Measurements from ENCODE around the gene CTXND2. TPM values are rescaled to one million over a fixed set of nuclear protein-coding genes. Genes with fewer than 3 reads are reported as not detected.
"Not testable (repeated sequence)": the region's sequence is repeated elsewhere in the genome, so short reads cannot be mapped to it uniquely, and the experiment has no call there.

CTXND2 gene
- total and polyA plus RNA-seq, 2 donors from 2014 or later = not detected

DNA sequence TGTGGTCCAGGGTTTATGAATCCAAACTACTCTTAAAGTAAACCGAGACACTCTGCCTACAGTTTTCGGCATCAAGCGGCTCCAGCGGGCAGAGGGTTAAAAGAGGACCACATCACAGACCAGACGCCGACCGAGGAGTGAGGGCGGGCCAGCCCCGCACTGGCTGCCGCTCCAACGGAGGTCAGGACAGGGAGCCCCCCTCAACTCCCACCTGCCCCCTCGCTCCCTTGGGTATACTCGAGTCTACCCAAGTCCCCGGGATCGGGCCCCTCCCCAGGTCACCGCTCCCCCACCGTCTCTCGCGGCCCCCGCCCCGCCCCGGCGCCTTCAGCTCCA is 10.8 kb upstream of the CTXND2 start:
- intact Hi-C loops (cut with DNase I) = no loop called here
- no peak for FAIRE-seq

DNA sequence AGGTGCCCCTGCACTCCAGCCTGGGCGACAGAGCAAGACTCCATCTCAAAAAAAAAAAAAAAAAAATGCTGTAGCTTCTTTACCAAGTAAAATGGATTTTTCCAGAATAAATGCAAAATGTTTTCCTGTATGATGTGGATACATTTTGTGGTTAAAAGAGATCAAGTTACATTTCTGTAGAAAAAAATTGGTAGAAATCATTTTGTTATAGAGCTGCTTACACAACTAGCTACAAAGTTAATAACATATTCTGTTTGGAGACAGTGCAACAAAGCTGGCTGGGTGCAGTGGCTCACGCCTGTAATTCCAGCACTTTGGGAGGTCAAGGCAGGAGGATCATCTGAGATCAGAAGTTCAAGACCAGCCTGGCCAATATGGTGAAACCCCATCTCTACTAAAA is 8.0 kb upstream of the CTXND2 start:
- intact Hi-C loops (cut with DNase I); H3K4me1 ChIP-seq (ENCODE audit: control insufficient read depth in 2 of 3, insufficient read depth in 2 of 3, low read depth in 1 of 3, low read length in 3 of 3); H3K9me3 ChIP-seq (ENCODE audit: control insufficient read depth in 2 of 3, insufficient read depth in 1 of 3, low read length in 3 of 3); DNase-seq; FAIRE-seq; H3K36me3 ChIP-seq (ENCODE audit: control insufficient read depth in 2 of 3, insufficient read depth in 3 of 3, low read length in 3 of 3); H3K9ac ChIP-seq (ENCODE audit: low read length in 3 of 3); H3K27ac ChIP-seq (ENCODE audit: low read depth in 2 of 2, low read length in 2 of 2); H3K27me3 ChIP-seq (ENCODE audit: control insufficient read depth, insufficient read depth, low read length); H3K4me3 ChIP-seq (ENCODE audit: low read length in 3 of 3): not testable (repeated sequence)

More for the DNA sequence above, 10.8 kb upstream of the CTXND2 start:
- Histone ChIP-seq H3K4me1 (ENCODE audit: control insufficient read depth in 2 of 3, insufficient read depth in 2 of 3, low read depth in 1 of 3, low read length in 3 of 3) (peaks cover 0 to 8% (median 4%) of the 10 kb centered on the region in 3 donors), H3K27ac (ENCODE audit: low read depth in 2 of 2, low read length in 2 of 2) (peak overlapping the region; percentile 92 to 95), H3K36me3 (ENCODE audit: control insufficient read depth in 2 of 3, insufficient read depth in 3 of 3, low read length in 3 of 3) (peaks cover 0 to 2% (median 0%) of the 10 kb centered on the region in 3 donors), H3K27me3 (ENCODE audit: control insufficient read depth, insufficient read depth, low read length) (no peaks in the 10 kb centered on the region), H3K9ac (ENCODE audit: low read length in 3 of 3) (peak overlapping the region; percentile 44 to 91 (median 87)), H3K4me3 (ENCODE audit: low read length in 3 of 3) (peak overlapping the region; percentile 81 to 90 (median 82)), H3K9me3 (ENCODE audit: control insufficient read depth in 2 of 3, insufficient read depth in 1 of 3, low read length in 3 of 3) (no peaks in the 10 kb centered on the region)
- TF ChIP-seq, protein P1, sequence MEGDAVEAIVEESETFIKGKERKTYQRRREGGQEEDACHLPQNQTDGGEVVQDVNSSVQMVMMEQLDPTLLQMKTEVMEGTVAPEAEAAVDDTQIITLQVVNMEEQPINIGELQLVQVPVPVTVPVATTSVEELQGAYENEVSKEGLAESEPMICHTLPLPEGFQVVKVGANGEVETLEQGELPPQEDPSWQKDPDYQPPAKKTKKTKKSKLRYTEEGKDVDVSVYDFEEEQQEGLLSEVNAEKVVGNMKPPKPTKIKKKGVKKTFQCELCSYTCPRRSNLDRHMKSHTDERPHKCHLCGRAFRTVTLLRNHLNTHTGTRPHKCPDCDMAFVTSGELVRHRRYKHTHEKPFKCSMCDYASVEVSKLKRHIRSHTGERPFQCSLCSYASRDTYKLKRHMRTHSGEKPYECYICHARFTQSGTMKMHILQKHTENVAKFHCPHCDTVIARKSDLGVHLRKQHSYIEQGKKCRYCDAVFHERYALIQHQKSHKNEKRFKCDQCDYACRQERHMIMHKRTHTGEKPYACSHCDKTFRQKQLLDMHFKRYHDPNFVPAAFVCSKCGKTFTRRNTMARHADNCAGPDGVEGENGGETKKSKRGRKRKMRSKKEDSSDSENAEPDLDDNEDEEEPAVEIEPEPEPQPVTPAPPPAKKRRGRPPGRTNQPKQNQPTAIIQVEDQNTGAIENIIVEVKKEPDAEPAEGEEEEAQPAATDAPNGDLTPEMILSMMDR (IDR thresholded peaks at IDR 0.05; ENCODE audit: borderline replicate concordance, extremely low read depth, insufficient read depth) = no peak
- peak in 2 of 5 donors; percentile 89 for DNase-seq

DNA sequence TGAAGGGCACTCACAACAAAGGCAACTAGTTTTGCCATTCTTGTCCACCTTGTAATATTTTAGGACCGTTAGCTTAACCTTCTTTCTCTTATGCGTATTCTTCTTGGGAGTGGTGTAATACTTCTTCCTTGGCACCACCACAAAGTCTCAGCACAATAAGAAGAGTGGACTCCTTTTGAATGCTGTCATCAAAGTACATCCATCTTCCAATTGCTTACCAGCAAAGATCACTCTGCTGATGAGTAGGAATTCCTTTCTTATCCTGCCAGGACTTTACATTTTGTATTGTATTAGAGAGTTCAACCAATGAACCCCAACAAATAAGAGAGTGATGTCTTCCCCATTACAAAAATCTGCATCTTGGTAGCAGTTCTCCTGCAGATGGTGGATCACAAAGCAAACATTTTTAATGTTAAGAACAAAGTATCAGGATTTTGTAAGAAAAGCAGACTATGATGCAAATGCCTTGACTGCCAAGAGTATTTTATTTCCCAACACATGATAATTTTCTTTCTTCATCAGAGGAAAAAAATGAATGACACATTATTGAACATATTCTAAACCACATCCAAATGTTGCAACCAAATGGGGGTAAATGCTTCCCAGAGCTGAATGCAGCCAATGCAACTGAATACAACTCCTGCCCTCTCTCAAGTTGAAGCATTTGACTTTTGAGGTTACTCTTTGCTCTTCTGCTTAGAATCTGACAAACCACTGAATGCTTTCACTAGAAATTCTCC is 5.4 kb upstream of the CTXND2 start:
- FAIRE-seq (no peak), DNase-seq (no peak)
- no peaks in the 10 kb centered on the region for H3K4me1 ChIP-seq (ENCODE audit: control insufficient read depth in 2 of 3, insufficient read depth in 2 of 3, low read depth in 1 of 3, low read length in 3 of 3)
- no peak overlapping the region for H3K4me3 ChIP-seq (ENCODE audit: low read length in 3 of 3)
- no peaks in the 10 kb centered on the region for H3K27me3 ChIP-seq (ENCODE audit: control insufficient read depth, insufficient read depth, low read length)
- intact Hi-C loops (cut with DNase I) = no loop called here
- TF ChIP-seq, protein P1 (IDR thresholded peaks at IDR 0.05; ENCODE audit: borderline replicate concordance, extremely low read depth, insufficient read depth) = no peak
- H3K36me3 ChIP-seq (ENCODE audit: control insufficient read depth in 2 of 3, insufficient read depth in 3 of 3, low read length in 3 of 3) = no peaks in the 10 kb centered on the region
- H3K27ac ChIP-seq (ENCODE audit: low read depth in 2 of 2, low read length in 2 of 2) = no peak overlapping the region
- H3K9me3 ChIP-seq (ENCODE audit: control insufficient read depth in 2 of 3, insufficient read depth in 1 of 3, low read length in 3 of 3) = no peaks in the 10 kb centered on the region
- no peak overlapping the region for H3K9ac ChIP-seq (ENCODE audit: low read length in 3 of 3)

DNA sequence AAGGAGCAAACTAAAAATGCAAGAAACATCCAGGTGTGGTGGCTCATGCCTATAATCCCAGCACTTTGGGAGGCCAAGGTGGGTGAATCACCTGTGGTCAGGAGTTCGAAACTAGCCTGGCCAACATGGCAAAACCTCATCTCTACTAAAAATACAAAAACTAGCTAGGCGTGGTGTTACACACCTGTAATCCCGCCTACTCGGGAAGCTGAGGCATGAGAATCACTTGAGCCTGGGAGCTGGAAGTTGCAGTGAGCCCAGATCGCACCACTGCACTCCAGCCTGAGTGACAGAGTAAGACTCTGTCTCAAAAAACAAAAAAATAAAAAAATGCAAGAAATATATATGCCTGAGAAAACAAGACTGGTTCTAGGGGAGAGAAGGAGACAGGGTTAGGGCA is 3.8 kb upstream of the CTXND2 start:
- DNase-seq; H3K4me3 ChIP-seq (ENCODE audit: low read length in 3 of 3); intact Hi-C loops (cut with DNase I); H3K9me3 ChIP-seq (ENCODE audit: control insufficient read depth in 2 of 3, insufficient read depth in 1 of 3, low read length in 3 of 3); H3K27me3 ChIP-seq (ENCODE audit: control insufficient read depth, insufficient read depth, low read length); H3K4me1 ChIP-seq (ENCODE audit: control insufficient read depth in 2 of 3, insufficient read depth in 2 of 3, low read depth in 1 of 3, low read length in 3 of 3); H3K36me3 ChIP-seq (ENCODE audit: control insufficient read depth in 2 of 3, insufficient read depth in 3 of 3, low read length in 3 of 3); H3K27ac ChIP-seq (ENCODE audit: low read depth in 2 of 2, low read length in 2 of 2); H3K9ac ChIP-seq (ENCODE audit: low read length in 3 of 3); FAIRE-seq: not testable (repeated sequence)

Data from kidney (tissue), 14 donors.